ENCODE measurements around the gene EPHB1. TPM values are rescaled to one million over a fixed set of nuclear protein-coding genes. Genes with fewer than 3 reads are reported as not detected.

Gene EPHB1
- total RNA-seq, 1 experiment from 2014 or later = 7.0 TPM

DNA sequence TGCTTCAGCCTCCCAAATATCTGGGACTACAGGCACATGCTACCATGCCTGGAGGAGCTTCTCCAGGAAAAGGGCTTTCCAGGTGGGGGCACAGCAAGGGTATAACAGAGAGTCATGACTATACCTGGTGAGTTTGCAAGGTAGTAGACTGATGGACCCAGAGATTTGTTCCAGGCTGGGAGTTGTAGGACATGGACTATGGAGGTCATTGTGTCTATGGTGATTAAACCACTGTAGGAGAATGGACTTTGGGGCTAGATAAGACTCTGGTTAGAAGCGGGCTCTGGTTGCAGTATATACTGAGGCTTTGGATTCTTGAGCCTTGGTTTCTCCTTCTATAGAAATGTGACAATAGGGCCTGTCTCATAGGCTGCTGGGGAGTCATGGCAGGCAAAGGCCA is 104.7 kb downstream of the EPHB1 start (continued):
- TF ChIP-seq PRDM15 (CRISPR knock-in tag; IDR thresholded peaks at IDR 0.05) (no peak), ESRRA (CRISPR knock-in tag; IDR thresholded peaks at IDR 0.05; ENCODE audit: borderline replicate concordance) (no peak), ZNF219 (CRISPR knock-in tag; IDR thresholded peaks at IDR 0.05; ENCODE audit: borderline replicate concordance) (no peak), ZNF396 (CRISPR knock-in tag; IDR thresholded peaks at IDR 0.05; ENCODE audit: borderline replicate concordance) (no peak), IRF2 (CRISPR knock-in tag; IDR thresholded peaks at IDR 0.05; ENCODE audit: borderline replicate concordance, low read depth) (no peak), ATF3 (CRISPR knock-in tag; conservative IDR thresholded peaks at IDR 0.05) (no peak), STAT6 (CRISPR knock-in tag; conservative IDR thresholded peaks at IDR 0.05; ENCODE audit: low read depth) (no peak), CREB1 (CRISPR knock-in tag; IDR thresholded peaks at IDR 0.05) (no peak), ARID4B (CRISPR knock-in tag; IDR thresholded peaks at IDR 0.05; ENCODE audit: borderline replicate concordance) (no peak), ZNF416 (CRISPR knock-in tag; IDR thresholded peaks at IDR 0.05) (no peak), NFYB (CRISPR knock-in tag; conservative IDR thresholded peaks at IDR 0.05; ENCODE audit: low read depth) (no peak)

DNA sequence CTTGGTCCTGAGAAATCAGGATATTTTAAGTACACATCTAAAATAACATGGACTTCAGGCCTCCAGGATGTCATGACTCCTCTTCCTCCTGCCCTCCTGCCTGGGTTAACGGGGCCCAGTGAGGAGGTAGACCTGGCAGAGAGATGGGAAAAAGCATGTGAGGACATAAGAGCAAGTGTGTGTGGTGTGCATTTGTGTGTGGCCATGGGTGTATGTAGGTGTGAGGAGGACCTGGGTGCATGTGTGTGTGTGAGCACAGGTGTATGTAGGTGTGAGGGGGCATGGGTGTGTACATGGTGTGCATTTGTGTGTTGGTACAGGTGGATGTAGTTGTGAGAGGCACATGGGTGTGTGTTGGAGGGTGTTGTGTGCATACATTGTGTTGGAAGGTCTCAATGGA is 105.4 kb downstream of the EPHB1 start:
- ChIA-PET CTCF (no interaction called here), POLR2A (no interaction called here)
- Mint-ChIP-seq H3K9me3 (no peaks in the 10 kb centered on the region), H3K4me3 (no peak overlapping the region), H3K27me3 (ENCODE audit: low read depth) (peaks cover 39% of the 10 kb centered on the region), H3K27ac (no peak overlapping the region), H3K36me3 (no peaks in the 10 kb centered on the region), H3K4me1 (peaks cover 11% of the 10 kb centered on the region)
- ATAC-seq = no peak
- DNase-seq (ENCODE audit: low spot score) = no peak
- TF ChIP-seq TP53 (CRISPR knock-in tag; IDR thresholded peaks at IDR 0.05) (no peak), MYBL2 (CRISPR knock-in tag; IDR thresholded peaks at IDR 0.05) (no peak), ARID4B (CRISPR knock-in tag; IDR thresholded peaks at IDR 0.05; ENCODE audit: borderline replicate concordance) (no peak), ATF1 (CRISPR knock-in tag; IDR thresholded peaks at IDR 0.05) (no peak), ZNF425 (CRISPR knock-in tag; conservative IDR thresholded peaks at IDR 0.05) (no peak), ELF4 (CRISPR knock-in tag; IDR thresholded peaks at IDR 0.05; ENCODE audit: low read depth) (no peak)
- TF ChIP-seq, protein P1, sequence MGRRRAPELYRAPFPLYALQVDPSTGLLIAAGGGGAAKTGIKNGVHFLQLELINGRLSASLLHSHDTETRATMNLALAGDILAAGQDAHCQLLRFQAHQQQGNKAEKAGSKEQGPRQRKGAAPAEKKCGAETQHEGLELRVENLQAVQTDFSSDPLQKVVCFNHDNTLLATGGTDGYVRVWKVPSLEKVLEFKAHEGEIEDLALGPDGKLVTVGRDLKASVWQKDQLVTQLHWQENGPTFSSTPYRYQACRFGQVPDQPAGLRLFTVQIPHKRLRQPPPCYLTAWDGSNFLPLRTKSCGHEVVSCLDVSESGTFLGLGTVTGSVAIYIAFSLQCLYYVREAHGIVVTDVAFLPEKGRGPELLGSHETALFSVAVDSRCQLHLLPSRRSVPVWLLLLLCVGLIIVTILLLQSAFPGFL (CRISPR knock-in tag; IDR thresholded peaks at IDR 0.05; ENCODE audit: borderline replicate concordance) = no peak
